Stromal cell of bone marrow (primary cell): ENCODE results near the gene PCDH18.
"Not testable (repeated sequence)": the region's sequence is repeated elsewhere in the genome, so short reads cannot be mapped to it uniquely, and the experiment has no call there.

Source experiments
- DNase-seq: peaks from one replicate; pipeline ENCODE4 v3.0.0-alpha.2; 2012; ENCODE audit warnings: low read depth

The PCDH18 gene, protein sequence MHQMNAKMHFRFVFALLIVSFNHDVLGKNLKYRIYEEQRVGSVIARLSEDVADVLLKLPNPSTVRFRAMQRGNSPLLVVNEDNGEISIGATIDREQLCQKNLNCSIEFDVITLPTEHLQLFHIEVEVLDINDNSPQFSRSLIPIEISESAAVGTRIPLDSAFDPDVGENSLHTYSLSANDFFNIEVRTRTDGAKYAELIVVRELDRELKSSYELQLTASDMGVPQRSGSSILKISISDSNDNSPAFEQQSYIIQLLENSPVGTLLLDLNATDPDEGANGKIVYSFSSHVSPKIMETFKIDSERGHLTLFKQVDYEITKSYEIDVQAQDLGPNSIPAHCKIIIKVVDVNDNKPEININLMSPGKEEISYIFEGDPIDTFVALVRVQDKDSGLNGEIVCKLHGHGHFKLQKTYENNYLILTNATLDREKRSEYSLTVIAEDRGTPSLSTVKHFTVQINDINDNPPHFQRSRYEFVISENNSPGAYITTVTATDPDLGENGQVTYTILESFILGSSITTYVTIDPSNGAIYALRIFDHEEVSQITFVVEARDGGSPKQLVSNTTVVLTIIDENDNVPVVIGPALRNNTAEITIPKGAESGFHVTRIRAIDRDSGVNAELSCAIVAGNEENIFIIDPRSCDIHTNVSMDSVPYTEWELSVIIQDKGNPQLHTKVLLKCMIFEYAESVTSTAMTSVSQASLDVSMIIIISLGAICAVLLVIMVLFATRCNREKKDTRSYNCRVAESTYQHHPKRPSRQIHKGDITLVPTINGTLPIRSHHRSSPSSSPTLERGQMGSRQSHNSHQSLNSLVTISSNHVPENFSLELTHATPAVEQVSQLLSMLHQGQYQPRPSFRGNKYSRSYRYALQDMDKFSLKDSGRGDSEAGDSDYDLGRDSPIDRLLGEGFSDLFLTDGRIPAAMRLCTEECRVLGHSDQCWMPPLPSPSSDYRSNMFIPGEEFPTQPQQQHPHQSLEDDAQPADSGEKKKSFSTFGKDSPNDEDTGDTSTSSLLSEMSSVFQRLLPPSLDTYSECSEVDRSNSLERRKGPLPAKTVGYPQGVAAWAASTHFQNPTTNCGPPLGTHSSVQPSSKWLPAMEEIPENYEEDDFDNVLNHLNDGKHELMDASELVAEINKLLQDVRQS

GRCh38 chr4:137531986-137532868 is at the start of gene PCDH18:
PCDH18 (minus strand) TSS chr4:137532494; CDS start chr4:137532088, 406 bp downstream.
- peak; percentile 99 for DNase-seq

- no peak for DNase-seq
Measured at GRCh38 chr4:137576446-137576845, 44.2 kb upstream of the PCDH18 start.

DNA sequence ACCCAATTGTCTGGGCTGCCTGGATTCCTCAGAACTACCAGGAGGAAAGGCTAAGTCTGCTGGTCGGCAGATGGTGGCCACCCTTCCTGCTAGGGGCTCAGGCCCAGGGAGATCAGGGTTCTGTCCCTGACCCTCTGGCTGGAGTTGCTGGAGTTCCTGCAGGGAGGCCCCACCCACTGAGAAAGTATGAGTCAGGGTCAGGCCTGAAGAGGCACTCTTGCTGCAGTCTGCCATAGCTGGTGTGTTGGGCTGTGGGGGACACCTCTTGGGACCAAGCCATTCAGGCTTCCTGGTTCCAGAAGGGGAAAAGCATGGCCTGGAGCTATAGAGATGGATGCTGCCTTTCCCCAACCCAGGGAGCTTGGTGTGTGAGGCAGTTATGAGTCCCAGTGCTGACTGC is 40.4 kb upstream of the PCDH18 start:
- DNase-seq, result no peak

DNA sequence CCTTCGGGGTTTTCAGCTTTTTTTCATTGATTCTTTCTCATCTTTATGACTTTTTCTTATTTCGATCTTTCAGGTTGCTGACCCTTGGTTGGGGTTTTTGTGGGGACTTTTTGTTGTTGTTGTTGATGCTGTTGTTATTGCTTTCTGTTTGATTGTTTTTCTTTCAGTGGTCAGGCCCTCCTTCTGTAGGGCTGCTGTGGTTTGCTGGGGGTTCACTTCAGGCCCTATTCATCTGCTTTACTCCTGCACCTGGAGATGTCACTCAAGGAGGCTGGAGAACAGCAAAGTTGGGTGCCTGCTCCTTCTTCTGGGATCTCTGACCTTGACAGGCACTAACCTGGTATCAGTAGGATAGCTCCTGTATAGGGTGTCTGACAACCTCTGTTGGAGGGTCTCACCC is 39.9 kb upstream of the PCDH18 start:
- DNase-seq, result no peak

DNA sequence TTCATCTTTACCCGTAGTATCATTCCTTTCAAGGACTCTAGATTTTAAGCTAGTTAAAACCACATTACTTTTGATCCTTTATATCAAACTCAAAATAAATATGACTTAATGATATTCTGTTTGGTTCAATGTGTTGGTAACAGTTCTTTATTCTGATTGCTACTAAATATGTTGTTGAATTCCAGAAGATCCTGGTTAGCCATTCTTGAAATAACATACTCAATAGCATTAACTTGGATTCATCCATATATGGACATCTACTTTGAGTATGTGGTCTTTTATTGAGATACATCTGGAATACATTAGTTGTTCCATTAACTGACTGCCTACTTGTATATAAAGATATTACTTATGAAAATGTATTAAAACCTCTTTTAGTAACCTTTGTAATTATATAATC is 27.5 kb upstream of the PCDH18 start:
- no peak for DNase-seq

DNA sequence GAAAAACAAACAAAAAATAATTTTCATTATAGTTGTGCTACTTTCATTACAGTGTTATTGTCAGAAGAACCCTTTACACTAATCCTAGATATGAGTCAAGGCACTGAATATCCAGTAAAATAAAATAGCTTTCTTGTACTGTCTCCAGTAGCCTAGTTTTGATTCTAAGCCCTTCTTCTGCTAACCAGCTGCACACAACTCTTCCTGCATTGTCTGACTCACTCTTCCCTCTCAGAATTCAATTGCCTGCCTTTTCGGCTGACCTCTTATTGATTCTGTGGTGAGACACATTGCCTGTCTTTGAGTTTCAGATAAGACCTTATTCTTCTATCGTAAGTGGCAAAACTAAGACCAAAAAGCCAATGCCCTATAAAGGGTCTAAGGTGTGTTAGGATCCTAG is 26.7 kb upstream of the PCDH18 start:
- DNase-seq, result peak; percentile 68

GRCh38 chr4:137545461-137545861 is 13.2 kb upstream of the PCDH18 start:
- DNase-seq, result peak; percentile 84

- no peak for DNase-seq
Measured at GRCh38 chr4:137543648-137544047, 11.4 kb upstream of the PCDH18 start.

DNA sequence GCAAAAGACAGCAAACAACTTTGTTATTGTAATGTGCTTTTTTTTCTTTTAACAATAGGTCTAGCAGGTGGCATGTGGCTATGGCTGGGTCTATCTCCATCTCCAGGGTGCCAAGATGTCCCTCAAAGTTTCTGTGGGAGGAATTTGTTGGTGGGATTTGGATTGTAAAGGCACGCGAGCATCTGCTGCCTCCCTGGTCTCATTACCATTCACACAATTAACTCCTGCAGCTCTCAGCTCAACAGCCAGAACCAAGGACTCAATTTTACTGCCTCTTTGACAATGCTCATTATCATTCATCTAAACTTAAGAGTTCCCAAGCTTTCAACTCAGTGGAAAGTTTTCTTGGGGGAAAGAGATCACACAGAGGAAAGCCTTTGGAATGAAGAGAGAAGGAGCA is 10.9 kb upstream of the PCDH18 start:
- no peak for DNase-seq

DNA sequence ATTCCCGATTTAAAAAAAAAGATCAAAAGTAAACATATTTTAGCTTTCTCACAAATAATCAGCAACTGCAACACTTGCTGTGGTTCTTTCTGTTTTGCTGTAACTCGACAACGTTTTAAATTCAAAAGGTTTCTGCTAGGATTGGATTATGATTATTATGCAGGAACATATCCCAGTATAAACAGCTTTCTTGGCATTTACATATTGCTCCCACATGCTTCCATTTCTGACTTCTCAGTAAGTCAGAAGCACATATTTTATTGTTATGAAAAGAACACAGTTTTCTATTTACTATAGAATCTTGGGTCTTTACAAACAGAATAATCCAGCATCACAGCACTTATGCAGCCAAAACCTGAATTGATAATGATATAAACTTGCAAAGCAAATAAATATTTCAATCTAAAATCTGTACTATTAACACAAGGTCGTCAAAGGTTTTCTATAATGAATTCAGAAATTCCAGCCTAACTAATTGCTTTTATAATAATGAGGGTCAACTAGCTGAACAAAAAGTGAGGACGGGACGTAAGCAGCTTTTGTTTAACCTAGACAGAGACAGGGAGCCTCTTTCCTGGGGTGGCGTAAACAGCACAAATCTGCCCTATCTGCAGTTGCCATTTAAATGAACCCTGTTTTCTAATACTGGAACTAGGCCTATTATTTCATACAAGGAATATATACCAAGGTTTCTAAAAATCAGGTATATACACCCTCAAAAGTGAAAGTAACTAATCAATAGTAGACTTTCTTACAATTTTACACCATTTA is 9.8 kb upstream of the PCDH18 start:
- no peak for DNase-seq

DNA sequence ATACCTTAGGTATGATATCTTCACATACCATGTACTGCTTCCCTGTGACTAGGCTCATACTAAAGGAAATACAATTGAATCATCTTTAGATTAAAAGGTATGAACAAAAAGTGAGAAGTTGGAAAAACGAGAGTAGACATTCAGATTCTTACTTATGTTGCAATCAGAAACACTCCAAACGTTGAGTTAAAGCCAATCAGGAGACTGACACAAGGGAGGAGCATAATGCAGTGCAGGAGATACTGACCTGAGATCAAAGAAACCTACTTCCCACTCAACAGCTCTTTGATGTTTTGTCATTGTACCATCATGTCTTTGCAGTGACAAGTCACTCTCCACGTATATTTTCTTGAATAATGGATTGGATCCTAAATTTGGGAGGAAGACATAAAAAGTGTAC is 8.9 kb upstream of the PCDH18 start:
- no peak for DNase-seq

DNA sequence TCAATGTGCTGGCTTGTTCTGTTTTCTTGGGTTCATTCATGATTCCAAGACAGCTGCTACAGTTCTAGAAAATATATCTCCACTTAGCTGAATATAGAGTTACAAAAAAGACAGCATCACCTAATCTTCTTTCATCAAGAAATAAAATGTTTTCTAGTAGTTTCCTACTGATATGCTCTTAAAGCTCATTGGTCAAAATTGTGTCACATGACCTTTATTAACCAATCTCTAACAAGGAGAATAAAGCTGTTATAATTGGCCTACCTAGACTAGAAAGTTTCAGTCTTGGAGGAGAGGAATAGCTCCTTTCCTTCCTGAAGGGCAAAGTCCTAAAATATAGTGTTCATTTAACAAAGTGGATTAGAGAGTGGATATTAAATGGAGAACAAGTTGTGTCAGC is 8.1 kb upstream of the PCDH18 start:
- no peak for DNase-seq

GRCh38 chr4:137538526-137538925 is 6.2 kb upstream of the PCDH18 start:
- no peak for DNase-seq

DNA sequence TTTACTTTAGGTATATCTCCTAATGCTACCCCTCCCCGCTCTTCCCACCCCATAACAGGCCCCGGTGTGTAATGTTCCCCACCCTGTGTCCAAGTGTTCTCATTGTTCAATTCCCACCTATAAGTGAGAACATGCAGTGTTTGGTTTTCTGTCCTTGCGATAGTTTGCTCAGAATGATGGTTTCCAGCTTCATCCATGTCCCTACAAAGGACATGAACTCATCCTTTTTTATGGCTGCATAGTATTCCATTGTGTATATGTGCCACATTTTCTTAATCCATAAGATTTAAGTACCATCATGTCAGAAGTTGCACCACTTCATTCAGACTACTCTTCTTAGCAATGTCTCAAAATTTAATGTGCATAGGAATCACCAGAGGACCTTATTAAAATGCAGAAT is 5.5 kb upstream of the PCDH18 start:
- not testable (repeated sequence) for DNase-seq

GRCh38 chr4:137536789-137537561 is 4.7 kb upstream of the PCDH18 start:
- DNase-seq, result no peak

- DNase-seq, result no peak
Measured at GRCh38 chr4:137535718-137536117, 3.4 kb upstream of the PCDH18 start.

DNA sequence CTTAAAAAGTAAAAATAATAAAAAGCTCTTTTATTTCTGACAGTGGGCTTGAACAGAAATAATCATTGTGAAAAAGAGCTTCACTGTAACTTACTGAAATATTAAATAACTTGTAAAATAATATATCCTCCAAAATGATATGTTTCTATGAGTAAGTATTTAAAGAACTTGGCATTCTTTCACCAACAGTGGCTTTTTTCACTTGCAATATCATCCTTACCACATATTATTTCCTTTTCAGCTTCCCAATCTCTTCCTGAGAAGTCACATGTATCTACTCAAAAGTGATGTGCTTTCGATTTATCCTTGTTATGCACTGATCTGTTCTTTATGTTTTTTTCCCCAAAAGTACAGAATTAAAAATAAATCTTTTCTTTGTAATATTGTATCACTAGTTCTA is 2.2 kb upstream of the PCDH18 start:
- DNase-seq, result no peak

DNA sequence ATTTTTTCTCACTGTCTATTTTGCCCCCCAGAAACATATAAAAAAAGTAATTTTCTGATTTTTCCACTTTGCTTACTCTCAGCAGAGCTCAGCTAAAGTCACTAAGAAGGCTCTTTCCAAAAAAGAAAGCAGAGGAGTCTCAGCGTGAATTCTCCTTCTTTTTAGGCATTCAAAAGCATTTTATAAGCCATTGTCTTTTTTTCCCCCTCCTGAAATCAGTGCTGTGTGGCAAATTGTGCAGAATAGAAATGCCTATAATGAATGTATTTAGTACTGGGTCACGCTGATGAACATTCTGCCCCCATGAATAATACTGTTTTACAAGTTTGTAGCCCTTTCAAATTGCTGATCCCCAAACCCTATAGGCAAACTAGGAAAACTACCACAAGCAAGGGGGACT is 1.6 kb upstream of the PCDH18 start:
- DNase-seq, result no peak

DNA sequence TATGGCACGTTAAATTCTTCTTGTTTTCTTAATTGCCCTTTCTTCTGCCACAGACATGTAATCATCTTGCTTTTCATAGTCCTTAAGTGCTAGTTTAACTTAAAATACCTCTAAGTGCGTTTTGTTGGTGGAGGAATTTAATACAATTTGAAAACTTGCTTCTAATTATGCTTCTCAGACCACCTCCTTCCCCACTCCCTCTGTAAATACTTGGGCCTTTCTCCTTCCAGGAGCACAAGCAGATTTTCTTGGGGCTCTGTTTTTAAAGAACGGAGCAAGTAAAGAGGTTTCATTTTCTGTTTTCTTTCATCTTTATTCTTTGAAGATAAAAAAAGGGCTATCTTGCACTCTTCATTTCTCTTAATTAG is 559 bp upstream of the PCDH18 start:
- DNase-seq, result no peak
